ENCODE measurements around the gene STPG2.

The STPG2 gene

DNA sequence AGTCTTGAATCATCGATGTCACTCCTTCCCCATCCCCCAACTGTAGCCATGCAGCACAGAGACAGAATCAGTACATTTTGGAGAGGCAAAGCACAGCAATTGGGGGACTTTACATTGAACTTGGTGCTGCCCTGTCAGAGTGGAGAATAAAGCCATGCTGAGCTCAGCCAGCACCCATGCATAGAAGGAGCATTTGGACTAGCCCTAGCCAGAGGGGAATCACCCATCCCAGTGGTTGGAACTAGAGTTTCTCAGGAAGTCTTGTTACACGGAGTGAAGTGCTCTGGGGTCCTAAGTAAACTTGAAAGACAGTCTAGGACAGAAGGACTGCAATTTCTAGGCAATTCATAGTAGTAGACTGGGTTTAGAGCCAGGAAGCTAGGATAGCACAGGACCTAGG, 49.6 kb downstream of the STPG2 start:
- DNase-seq: no peak

GRCh38 chr4:98092833-98093439, 50.3 kb downstream of the STPG2 start:
- no peak for DNase-seq

GRCh38 chr4:98081936-98082335, 61.3 kb downstream of the STPG2 start:
- no peak for DNase-seq

DNA sequence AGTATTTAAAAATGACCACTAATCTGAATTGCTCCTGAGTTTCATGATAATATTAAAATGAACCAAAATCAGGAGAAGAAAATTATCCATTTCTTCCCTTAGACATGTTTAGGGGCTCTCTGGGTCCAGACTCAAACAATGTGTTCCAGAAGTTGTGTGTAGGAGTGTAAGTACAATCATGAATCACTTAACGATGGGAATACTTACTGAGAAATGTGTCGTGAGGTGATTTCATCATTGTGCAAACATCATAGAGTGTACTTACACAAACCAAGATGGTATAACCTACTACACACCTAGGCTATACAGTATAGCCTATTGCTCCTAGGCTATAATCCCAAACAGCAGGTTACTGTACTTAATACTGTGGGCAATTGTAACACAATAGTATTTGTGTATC, 74.8 kb downstream of the STPG2 start:
- no peak for DNase-seq

- no peak for DNase-seq
Measured at GRCh38 chr4:98055800-98056501, 87.3 kb downstream of the STPG2 start.

GRCh38 chr4:98046665-98047064, 96.6 kb downstream of the STPG2 start:
- DNase-seq: no peak

- DNase-seq: no peak
Measured at GRCh38 chr4:98030059-98030458, 113.2 kb downstream of the STPG2 start.

DNA sequence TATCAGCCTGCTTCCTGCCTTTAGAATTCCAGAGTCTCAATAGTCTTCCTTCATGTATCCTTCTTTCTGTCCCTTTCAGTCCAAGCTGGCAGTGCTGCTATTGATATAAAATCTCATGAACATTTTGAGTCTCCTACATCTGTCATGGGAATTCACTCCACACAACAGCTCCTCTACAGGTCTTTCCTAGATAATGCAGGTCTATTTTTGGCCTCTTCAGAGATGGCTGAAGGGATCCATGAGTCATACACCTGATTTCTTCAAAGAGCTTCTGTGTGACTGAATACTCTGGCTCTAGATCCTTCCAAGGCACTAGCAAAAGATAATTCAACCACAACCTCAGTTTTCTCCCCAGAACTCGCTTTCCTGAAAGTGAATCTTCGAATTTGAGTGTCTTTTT, 115.4 kb downstream of the STPG2 start:
- DNase-seq: no peak

GRCh38 chr4:98026362-98026761, 116.9 kb downstream of the STPG2 start:
- no peak for DNase-seq

- no peak for DNase-seq
Measured at GRCh38 chr4:98006814-98007412, 136.4 kb downstream of the STPG2 start.

DNA sequence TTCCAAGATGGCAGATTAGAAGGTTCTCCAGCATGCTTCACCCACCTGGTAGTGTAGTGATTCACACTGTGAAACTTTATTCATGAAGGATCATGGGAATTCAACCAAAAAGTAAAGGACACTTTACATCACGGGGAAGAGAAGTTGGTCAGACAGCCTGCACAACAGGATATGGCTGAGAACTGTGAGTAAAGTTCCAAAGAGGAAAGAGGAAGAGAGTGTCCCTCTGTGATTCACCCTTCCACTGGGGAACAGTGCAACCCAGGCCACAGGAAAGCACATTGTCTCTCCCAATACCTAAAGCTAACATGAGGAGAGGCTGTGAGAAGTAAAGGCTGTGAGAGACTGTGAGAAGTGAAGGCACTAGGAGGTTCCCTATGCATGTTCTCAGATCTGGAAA, 137.2 kb downstream of the STPG2 start:
- no peak for DNase-seq

- no peak for DNase-seq
Measured at GRCh38 chr4:98000940-98001339, 142.3 kb downstream of the STPG2 start.

GRCh38 chr4:97998203-97998602, 145.1 kb downstream of the STPG2 start:
- DNase-seq: no peak

DNA sequence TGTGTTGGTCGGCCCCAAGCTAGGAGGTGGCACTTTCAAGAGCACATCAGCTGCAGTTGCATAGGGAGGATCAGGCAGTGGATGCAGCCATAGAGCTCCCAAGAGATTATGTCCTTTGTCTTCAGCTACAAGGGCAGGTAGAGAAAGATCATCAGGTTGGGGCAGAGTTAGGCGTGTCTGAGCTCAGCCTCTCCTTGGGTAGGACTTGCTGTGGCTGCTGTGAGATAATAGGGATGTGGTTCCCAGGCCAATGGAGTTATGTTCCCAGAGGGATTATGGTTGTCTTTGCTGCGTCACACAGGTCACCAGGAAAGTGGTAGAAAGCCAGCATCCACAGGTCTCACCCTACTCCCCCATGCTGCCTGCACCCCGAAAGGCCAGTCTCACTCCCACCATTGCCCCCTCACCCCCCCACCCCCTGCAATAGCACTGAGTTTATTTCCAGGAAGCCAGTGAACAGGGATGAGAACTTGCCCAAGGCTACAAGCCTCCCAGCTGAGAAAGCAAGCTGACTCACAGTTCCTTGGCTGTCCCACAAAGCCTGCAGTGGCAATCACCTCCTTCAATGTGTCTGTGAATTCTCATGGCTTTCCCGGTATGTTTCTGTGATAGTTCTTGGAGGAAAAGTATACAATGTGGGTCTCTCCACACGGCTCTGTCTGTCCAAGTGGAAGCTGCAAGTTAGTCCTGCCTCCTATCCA, 148.4 kb downstream of the STPG2 start:
- no peak for DNase-seq

- no peak for DNase-seq
Measured at GRCh38 chr4:97990409-97990808, 152.9 kb downstream of the STPG2 start.

GRCh38 chr4:97987019-97987648, 156.1 kb downstream of the STPG2 start:
- no peak for DNase-seq

DNA sequence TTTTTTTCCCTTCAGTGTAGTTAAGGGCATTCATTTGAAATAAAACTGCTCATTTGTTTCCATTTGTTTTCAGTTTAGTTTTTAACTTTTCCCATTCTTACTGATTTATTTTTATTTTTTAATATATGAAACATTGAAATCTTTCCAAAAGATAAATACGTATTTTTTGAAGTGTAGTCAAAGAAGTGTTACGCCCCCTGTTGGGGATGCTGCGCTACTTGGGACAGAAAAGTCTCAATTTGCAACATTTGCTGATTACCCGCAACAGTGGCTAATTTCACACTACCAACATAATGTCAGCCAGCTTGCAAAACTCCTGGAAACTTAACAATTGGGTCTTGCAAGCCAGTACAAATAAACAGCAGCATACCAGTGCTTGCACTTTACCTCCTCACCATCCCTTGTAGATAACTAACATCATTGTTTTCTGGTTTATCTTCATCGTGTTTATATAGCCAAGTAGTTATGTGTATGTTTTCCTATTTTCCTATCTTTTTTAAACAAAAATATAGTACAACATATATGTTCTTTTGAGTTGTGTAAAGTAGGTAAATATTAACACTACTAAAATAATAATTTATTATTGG, 158.6 kb downstream of the STPG2 start:
- no peak for DNase-seq

GRCh38 chr4:97978791-97979488, 164.3 kb downstream of the STPG2 start:
- DNase-seq: no peak

DNA sequence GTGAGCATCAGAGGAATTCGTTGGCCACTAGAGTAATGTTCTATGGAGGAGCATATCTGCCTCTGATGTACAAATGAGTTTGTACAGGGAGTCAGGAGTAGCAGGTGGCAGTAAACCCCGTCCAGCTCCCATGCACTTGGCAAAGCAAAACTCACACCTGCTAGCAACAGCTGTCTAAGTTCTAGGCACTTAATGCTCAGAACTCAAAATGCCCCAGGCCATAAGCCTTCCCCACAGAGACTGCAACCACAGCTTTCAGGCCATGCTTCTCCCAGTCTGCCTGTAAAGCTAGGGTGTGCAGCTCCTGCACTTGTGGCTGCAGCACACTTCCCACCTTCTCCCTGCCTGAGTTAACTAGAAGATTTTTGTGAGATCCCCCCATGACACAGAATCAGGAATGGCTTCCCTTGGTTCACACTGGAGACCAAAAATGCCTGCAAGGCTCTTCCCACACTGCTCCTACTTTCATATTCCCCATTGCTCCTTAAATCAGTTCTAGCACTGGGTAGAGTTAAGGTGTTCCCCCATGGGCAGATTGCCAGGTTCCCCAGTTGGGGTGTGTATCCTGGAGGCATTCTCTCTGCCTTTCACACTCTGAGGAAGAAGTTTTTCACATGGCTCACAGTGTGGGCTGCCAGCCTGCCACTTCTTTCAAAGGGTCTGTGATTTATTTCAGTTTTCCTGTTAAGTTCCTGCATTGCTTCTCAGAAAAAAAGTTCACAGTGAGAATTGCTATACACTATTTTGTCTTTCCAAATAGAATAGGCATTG, 189.9 kb downstream of the STPG2 start:
- no peak for DNase-seq

- DNase-seq: no peak
Measured at GRCh38 chr4:97952763-97953162, 190.5 kb downstream of the STPG2 start.

DNA sequence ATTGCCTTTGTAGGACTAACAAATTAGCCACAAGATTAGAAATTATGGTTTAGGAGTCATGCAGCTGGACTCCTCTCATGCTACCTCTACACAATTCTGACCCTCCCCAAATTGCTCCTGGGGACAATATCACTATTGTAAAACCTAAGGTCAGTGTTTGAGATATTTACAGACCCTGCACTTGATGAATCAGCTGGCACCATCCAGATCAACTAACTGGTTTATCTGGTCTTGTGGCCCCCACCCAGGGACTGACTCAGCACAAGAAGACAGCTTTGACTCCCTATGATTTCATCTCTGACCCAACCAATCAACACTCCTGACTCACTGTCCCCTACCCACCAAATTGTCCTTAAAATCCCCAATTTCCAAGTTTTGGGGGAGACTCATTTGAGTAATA, 192.4 kb downstream of the STPG2 start:
- DNase-seq: no peak
